Activated effector memory CD4-positive, alpha-beta T cell treated with anti-CD3 and anti-CD28 coated beads, Interleukin-2, amount 50 U/mL, for 16 hours (primary cell): ENCODE results near the gene STX8.

Experiments
- DNase-seq: peaks from one replicate; pipeline ENCODE4 v3.0.0-alpha.2; 2020

The STX8 gene

DNA sequence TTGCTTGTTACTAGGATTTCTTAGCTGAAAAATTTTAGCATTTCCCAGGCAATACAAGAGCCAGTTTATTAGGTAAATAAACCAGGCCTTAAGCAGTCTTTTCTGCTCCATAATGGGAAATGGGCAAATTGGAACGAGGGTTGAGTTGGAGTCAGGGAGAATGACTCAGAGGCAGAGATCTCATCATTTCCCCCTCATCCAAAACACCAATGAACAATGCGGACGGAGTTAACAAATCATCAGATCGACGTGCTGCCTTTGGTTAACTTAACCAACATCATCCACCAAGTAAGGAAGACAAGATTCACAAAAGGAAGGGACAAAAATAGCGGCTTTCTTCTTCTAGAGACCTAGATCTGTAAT lies 243.5 kb downstream of the STX8 start:
- DNase-seq: no peak

DNA sequence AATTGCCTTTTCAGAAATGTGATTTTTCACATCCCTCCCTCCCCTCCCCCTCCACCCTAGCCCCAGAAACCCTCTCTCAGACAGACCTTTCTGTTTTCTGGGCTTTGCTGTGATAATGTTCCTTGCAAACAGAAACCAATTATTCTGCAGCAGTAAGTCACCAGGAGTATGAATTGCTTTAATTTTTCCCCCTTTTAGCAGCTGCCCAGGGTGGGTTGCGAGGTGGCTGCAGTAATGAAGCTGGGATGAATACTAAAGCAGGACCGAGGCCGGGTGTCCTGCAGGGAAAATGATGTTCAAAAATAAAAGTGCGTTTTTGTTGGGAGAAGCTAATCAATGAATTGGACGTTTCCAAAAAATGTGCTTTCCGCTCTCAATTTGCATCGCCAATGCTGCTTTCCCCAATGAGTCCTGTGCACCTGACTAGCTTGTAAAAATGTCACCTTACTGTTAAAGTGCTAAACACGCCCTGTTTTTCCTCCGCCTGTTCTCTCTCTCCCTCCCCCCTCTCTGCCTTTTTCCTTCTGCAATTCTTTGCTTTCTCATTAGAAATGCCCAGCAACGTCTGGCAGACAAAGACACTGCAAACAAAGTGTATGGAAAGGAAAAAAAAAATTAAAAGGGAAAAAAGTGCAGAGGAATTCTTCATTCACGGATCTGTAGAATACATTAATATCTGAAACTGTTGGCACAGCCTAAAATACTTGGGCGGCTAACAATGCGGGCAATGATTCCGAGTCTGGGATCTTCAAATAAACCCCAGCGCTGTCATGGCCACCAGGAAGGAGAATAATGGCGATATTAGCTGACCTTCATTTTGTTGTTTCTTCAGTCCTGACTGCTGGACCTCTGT lies 244.1 kb downstream of the STX8 start:
- DNase-seq: no peak

DNA sequence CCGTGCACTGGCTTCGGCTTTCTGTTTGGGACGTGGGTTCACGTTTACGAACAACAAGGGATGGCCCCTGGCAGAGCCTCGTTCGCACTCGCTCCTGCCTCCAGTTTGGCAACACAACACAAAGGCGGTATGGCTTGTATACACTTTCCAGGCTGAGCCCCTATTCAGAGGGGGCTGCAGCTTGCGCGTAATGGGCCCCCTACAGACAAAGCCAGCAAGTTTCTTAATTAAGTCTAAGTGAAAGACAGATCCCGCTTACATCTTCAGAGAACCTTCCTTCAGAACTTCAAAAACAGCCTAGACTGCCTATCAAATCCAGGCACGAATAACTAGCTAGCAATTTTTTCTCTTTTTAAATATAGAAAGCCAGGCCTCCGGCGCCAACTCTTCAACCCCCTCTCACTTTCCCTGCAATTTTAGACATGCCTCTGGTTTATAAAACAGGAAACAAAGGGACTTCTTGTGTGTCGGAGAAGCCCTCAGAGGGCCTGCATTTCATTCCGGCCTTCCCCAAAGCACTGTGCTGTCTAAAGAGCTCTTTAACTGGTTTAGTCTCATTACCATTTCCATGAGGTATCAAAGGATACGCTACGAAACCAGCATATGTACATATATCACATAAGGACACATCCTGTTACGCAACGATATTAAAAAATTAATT lies 244.9 kb downstream of the STX8 start:
- no peak for DNase-seq

DNA sequence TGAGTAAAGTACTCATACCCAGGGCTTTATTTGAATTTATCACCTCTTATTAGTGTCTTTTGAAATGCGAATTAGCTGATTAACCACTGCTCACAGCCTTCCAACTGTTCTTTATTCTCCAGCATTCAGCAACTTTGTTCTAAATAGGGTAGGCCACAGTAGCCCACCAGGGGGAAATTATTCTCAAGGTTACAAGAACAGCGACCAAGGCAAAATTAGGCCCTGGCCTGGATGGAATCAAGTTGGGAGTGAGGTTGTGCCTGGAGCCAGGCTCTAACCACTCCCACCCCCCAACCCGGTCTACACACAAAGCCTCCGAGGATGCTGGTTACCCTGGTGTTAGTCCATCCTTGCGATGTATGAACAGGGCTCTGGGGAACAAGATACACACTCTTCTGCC lies 245.5 kb downstream of the STX8 start:
- no peak for DNase-seq

DNA sequence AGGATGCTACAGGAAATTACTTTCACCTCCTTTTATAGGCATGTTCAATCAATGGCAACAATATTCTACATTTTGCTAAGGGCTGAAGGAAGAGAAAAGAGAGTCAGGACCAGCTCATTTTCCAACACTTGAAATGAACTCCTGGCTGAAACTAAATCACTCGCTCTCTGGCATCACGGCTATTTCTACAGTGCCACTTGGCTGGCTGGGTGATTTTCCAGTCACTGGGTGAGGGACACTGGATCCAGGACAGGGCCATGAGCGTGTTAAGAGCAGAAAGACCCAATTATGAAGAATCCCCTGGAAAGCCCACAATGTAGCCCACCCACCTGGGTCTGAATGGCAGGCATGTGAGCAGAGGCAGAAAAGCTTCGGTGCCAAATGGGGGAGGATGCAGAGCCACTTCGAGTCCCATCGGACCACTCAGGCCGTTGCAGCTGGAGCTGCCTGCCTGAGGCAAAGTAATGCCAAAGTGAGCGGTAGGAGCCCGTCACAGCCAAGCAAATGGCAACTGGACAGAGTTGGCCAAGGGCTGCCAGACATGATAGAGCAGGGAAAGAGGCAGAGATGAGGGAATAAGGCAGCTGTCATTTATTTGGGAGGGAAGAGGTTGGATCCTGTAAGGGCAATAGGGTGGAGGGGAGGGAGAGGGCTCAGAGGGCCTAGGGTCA lies 246.2 kb downstream of the STX8 start:
- no peak for DNase-seq

DNA sequence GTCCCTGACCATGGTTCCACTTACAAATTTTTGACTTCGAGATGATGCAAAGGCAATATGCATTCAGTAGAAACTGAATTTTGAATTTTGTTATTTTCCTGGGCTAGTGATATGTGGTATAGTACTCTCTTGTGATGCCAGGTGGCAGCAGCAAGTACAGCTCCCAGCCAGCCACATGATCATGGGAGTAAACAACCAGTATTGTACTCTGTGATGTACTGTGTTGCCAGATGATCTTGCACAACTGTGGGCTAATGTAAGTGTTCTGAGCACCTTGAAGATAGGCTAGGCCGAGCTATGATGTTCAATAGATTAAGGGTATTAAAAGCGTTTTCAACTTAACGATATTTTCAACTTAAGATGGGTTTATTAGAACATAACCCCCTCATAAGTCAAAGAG lies 250.8 kb downstream of the STX8 start:
- DNase-seq: no peak

DNA sequence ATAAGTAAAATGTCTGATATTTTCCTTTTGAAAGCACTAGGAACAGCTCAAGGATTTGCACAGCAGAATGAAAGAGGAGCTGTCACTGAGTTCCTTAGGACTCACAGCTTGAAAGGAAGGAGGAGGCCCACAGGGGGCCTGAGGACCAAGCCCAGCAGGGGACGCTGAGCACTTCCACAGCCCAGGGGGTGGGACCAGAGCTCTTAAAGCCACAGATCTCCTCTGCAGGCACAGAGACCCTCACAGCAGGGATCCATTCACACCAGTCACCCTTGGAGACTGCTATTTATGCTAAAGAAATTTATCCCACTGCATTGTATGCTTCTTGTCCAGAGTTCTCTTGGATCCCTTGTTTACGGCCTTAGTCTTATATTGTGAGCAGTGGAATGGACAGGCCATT lies 253.3 kb downstream of the STX8 start:
- no peak for DNase-seq

DNA sequence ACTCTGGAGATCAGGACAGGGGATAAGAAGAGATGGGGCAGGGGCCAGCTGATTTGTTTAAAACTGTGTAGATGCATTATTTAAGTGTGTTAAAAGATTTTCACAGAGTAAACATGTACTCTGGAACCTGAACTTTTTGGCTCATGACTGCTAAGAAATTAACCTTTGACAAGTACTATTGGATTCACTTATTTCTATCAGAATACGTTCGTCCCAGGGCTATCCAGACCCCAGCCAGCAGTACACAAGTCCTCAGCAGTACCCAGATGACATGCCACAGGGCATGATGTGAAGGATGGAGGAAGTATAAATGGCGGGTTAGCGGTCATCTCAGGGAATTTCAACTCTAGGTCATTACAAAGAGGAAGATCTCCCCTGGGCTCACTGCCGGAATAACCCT lies 253.7 kb downstream of the STX8 start:
- no peak for DNase-seq

DNA sequence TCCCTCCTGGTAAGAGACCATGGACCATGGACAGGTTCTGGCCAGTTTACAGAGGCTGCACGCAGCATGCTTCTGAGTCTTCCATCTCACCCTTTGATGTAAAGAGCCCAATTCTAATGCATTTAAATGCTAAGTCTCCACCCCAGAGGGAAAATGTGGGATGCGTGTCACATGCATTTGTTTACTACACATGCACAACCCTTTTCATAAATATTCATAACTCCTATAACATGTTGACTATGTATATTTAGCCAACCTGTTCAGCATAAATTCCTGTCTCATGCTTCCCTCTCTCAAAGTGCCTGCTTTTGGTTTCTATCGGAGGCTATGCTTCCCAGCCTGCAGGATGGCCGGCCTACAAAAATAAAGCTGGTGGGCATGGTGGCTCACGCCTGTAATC lies 260.3 kb downstream of the STX8 start:
- no peak for DNase-seq

DNA sequence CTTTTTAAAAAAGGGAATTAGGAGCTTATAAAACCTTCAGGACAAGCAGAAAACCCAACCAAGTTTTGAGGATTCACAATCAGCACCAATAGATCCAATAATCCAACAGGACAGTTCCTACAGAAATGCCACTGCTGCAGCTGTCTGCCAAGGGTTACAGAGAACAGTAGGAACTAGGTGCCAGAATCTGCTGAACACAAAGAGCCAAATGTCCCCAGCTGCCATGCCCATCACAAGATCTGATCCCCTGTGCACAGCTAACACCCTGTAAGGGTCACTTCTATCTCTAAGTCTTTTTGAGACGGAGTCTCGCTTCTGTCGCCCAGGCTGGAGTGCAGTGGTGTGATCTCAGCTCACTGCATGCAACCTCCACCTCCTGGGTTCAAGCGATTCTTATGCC lies 262.3 kb downstream of the STX8 start:
- no peak for DNase-seq

DNA sequence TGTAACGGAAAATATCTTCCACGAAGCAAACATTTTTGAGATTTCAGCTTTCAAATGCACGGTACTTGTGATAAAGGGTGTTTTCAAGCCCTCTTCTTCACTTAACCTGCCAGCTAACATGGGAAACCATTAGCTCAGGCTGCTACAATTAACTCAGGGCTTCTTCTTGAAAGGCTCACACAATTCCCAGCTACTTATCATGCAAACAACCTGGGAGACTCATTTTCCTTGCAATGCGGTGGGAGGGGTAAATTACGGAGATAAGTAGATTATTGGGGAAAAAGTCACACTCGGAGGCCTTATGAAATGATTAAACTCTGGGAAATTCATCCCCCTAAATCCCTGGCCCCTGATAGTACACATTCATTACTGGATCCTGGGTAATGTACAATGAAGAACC lies 266.4 kb downstream of the STX8 start:
- no peak for DNase-seq

DNA sequence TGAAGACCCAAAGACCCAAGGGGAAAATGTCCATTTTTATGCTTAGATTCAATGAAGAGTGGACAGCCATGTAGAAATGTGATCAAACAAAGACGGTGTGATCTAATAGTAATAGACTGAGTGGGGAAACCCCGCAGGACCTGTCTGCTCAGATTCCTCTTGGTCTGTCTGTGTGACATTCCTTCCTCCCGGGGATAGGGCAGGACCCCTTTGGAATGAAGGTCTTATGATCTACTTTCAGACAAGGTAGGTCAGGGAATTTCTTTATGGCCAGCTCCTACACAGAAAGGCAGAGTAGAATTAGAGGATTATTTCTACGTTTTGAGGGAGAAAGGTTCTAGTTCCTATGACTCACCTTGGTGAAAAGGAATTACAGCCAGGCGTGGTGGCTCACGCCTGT lies 267.6 kb downstream of the STX8 start:
- DNase-seq: no peak

DNA sequence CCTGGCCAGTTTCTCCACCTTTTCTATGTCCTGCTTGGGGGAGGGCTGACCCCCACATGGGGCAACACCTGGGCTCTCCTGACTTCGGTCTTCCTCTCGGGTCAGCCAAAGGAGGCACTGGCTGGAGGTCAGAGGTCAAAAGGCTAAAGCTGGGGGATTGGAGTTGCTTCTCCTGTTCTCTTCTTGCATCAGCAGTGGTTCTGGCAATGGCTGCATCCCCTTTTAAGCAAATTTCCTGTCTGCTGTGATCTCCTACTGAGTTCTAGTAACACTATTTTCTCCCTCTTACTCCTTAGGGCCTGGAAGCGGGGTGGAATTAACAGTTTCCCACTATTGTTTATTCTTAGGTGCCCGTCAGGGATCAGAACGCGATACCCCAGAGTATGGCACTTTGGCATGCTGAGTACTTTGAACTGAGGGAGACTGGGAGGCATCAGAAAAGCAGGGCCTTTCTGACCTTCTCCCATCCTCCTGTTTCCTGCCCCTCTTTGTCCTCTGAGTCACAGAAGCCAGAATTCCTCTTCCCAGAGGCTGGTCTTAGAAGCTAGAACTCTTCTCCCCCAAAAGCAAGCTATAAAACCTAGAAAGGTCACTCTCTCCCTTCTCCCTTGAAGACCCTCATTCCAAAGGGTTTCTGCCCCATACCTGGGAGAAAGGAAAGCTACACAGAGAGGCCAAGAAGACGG lies 268.2 kb downstream of the STX8 start:
- DNase-seq: no peak

DNA sequence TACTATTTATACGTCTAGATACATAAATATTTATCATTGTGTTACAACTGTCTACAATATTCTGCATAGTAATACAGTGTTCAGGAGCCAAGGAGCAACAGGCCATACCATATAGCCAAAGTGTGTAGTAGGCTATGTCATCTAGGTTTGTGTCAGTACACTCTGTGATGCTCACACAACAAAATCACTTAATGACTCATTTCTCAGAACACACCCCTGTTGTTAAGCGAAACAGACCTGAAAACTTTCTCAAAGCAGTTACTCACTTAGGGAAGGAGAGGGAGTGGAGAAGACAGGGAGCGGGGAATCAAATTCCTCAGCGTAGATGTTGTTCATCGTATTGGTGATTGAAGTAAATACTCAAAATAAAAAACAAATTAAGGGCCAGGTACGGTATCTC lies 269.5 kb downstream of the STX8 start:
- no peak for DNase-seq

DNA sequence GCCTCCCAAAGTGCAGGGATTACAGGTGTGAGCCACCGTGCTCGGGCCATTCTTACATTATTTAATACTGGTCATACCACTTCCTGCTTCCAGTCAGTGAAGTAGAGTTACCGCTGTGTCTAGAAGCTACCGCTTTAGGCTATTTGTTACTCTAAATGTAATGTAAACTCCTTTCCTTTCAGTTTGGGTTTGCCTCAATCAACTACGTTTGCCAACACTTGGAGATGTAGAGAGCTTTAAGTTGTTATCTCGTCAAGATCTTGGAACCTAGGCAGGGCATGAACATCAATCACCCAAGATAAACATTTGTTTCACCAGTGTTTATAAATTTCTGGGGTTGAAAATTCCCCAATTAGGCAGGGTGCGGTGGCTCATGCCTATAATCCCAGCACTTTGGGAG lies 275.9 kb downstream of the STX8 start:
- DNase-seq: no peak

DNA sequence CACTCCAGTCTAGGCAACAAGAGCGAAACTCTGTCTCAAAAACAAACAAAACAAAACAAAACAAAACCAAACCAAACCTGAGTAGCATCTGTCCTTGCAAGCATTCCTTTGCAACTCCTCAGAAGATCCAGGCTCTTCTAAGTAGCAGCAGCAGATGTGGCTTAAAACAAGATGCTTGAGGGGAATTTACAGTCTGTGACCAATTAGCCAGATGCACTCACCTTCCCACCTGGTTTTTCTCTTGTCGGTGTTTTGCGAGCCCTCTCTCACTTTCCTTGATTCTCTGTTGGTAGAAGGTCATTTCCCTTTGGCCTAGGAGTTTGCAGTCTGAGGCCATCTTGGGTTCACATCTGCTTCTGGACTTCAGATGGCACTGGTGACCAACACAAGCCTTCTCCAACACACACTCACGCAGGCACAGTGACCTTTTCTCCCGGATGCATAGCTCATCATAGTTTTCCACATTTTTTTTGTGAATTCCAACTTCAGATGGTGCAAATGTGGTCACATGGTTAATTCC lies 276.8 kb downstream of the STX8 start:
- no peak for DNase-seq

DNA sequence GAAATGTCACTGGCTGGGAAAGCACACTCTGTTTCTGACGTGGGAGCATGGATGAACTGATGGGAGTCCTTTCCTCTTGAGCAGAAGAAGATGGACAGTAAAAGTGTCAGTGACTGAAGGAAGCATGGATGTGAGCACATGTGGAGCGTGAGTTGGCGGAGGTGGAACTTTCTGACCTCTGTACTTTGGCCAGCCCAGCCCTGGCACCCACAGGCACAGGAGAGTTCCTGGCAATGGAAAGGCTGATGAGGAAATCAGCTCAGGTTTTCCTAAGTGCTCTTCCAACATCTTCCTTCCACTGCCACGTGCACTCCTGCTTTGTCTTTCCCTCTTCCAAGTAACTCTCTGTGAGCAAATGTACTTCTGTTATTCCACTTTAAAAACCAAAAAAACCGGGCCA lies 277.5 kb downstream of the STX8 start:
- DNase-seq: no peak

DNA sequence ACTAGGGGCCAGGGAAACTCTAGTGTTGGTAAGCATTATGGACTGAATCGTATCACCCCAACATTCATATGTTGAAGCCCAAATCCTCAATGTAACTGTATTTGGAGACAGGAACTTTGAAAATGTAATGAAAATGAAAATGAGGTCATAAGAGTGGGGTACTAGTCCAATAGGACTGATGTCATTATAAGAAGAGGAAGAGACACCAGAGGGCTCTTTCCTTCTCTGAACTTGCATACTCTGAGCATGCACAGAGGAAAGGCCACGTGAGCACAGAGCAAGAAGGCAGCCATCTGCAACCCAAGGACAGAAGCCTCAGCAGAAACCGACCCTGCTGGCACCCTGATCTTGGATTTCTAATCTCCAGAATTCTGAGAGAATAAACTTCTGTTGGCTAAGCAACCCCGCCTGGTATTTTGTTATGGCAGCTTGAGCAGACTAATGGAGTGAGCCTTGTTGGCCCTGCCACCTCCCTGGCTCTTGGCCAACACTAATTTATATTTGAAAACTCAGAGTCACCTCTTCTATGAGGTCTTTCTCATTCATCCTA lies 280.9 kb downstream of the STX8 start:
- no peak for DNase-seq

DNA sequence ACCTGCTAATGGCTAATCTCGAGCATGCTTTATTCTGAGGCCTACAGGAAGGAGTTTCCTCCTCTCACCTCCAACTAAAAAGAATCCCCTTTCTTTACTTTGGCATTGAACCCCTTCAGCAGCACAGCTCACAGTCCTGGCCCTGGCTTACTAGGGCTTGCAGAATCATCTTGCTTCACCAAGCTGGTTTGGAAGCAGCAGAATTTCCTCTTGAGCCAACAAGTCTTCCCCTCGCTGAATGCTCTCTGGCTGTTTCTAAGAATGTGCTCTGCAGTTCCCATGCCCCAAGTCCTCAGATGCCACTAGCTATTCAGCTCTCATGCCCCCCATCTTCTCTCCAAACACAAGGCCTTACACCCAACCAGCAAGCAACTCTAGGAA lies 283.1 kb downstream of the STX8 start:
- no peak for DNase-seq

DNA sequence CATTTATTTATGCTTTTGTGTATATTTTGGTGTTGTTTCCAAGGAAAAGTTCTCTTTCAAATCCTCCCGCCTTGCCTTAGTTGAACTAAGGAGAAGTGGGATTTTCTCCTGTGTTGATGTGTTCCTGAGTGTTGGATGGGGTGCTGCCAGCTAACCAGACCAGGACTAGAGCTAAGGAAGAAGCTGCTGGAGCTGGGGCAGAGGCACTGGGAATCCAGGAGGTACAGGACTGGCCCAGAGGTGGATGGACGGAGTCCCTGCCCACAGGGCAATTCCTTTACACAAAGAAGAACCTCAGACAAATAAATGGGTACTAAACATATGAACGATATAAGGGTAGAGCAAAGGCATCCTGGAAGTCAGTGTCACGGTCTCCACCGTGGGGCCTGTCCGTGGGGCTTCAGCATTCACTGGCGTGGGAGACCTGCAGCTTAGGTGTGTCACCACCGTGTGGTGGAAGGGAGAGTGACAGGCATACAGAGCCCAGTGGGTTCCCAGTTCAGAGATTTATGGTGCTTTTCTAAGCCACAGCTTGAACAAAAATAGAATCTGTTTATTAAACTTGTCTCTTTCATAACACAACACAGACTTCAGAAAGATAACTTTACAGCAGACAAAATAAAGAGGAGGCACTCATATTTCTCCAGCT lies 283.6 kb downstream of the STX8 start:
- peak; percentile 75 for DNase-seq

DNA sequence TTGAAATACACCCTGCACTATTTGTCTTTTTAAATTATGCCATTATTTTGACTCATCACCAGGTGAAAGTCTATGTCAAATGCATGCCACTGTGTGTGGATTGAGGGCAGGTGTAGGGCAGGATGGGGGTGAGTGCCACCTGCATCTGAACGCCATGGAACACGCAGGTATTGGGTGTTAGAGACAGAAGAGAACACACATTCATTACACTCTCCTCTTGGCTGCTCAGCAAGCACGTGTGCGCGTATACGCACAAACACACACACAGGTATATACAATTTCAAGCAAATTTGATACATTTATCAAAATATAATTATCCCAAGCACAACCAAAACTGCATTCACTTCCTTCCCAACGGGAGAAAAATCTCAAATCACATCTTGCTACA lies 285.4 kb downstream of the STX8 start:
- DNase-seq: peak; percentile 64

DNA sequence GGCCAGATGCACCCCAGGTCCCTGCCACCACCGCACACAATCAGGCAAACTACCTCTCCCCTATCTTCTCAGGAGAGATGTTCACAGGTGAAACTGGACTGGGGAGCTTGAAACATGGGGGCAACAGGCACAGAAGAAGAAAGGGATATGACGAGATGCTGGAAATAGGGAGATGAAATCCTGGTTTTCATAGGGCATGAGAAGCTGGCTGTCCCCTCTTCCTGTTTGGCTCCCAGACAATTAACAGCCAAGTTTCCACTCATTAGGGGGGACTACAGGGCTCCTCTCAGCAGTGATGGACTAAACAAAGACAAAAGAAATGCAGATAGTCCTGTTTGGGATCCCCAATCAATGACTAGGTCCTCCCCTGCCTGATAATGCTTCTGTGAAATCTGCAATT lies 288.3 kb downstream of the STX8 start:
- DNase-seq: no peak

DNA sequence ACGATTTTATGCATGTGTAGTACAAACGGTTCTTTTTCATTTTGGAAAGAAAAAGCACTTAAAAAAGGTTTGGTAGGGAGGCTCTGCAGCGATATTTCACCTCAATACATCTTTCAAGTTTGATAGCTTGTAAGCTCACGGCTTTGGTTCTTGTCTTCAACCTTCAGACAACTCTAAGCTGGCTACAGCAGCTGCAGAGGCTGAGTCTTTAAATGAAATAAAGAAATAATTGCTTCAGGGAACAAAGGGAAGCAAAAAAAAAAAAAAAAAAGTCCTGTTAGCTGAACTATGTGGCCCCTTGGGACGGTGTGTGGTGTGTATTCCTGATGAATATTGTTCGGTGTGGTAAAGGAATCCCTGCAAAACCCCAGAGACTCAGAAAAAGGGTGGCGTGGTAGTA lies 289.2 kb downstream of the STX8 start:
- DNase-seq: no peak
